ENCODE results near the gene ORMDL2. TPM values are rescaled to one million over a fixed set of nuclear protein-coding genes. Genes with fewer than 3 reads are reported as not detected.

Gene ORMDL2
- total and polyA plus RNA-seq, 10 of the 15 experiments (the other 5 are each of a cell fraction or from before 2014, with no cell fraction given), result 15.0 to 135 (median 33.9) TPM

DNA sequence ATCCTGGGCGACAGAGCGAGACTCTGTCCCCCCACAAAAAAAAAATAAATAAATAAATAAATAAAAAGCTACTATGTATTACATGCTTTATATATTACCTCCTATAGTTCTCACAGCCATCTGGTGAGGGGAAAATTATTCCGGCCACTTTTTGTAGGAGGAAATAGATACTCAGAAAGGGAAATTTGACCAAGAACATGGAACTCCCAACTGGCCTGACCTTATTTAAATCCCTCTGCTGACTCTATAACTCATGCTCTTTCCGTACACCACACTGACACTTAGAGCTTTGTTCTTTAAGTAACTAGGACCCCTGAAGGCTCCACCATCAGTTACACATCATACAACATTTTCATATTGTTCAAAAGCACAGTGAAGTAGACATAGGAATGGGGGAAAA, 27.1 kb downstream of the ORMDL2 start:
- 70% methylated on average over 4 of the region's 4 CpGs for WGBS (ENCODE audit: insufficient coverage, insufficient replicate concordance, low lambda C conversion rate, missing lambda C conversion rate)
- H3K27ac ChIP-seq (ENCODE audit: control insufficient read depth, insufficient read depth), result no peak overlapping the region
- intact Hi-C loops (cut with micrococcal nuclease; ENCODE audit: unreplicated experiment), result no loop called here
- FAIRE-seq, result no peak
- no TSS peak for BruUV-seq (replicated peaks)
- ATAC-seq, result no peak
- H3K27me3 ChIP-seq (replicated peaks in 1 of 2; ENCODE audit: control insufficient read depth in 2 of 2, insufficient read depth in 2 of 2, low read length in 1 of 2), result peaks cover 0 to 1% of the 10 kb centered on the region in 2 experiments; a peak in 3 of 4 replicates
- no peaks in the 10 kb centered on the region for H3K36me3 ChIP-seq (ENCODE audit: control insufficient read depth in 2 of 2, insufficient read depth in 2 of 2, low read length in 1 of 2)
- no peaks in the 10 kb centered on the region for H3K79me2 ChIP-seq (ENCODE audit: control insufficient read depth, insufficient read depth, low read length)
- no peak overlapping the region for H2AFZ ChIP-seq (ENCODE audit: control insufficient read depth, low read depth, low read length)
- no peaks in the 10 kb centered on the region; the same call in 1 of the 2 replicates for H3K4me1 ChIP-seq (ENCODE audit: control insufficient read depth, insufficient read depth, low read length)
- H3K4me2 ChIP-seq (ENCODE audit: control insufficient read depth, insufficient read depth), result no peak overlapping the region
- ChIA-PET SMC1A (ENCODE audit: uncharacterized antibody, unreplicated experiment) (interaction anchor here (1.3 kb wide), 1 partner anchor 184 kb away, joined by 3 read pairs; no protein-coding TSS in a partner anchor), RAD21 (ENCODE audit: unreplicated experiment) (no interaction called here), POLR2A (interaction anchor here (0.5 kb wide), 1 partner anchor 8 kb away, joined by 3 read pairs; no protein-coding TSS in a partner anchor), CTCF (interaction anchor here (2.2 kb wide), 1 partner anchor 10 kb away, joined by 5 read pairs; no protein-coding TSS in a partner anchor)
- no peak overlapping the region for H3K9ac ChIP-seq (ENCODE audit: control insufficient read depth, insufficient read depth, low read length)
- no peaks in the 10 kb centered on the region for H4K20me1 ChIP-seq (ENCODE audit: control insufficient read depth, insufficient read depth)
- in situ Hi-C loops (cut with MboI), result no loop called here
- DNase-seq (ENCODE audit: low read depth, low spot score), result no peak
- H3K9me3 ChIP-seq (replicated peaks; ENCODE audit: control insufficient read depth, insufficient read depth, low read length), result no peaks in the 10 kb centered on the region
- H3K4me3 ChIP-seq, result no peak overlapping the region
- TF ChIP-seq MYC (IDR thresholded peaks at IDR 0.05; ENCODE audit: insufficient read depth, insufficient read length, insufficient replicate concordance, low read length, severe bottlenecking) (no peak), EED (IDR thresholded peaks at IDR 0.05; ENCODE audit: low read depth) (no peak), HCFC1 (IDR thresholded peaks at IDR 0.05; ENCODE audit: low read length) (no peak), FOXK2 (IDR thresholded peaks at IDR 0.05) (no peak), ZNF622 (IDR thresholded peaks at IDR 0.05) (no peak), ZZZ3 (IDR thresholded peaks at IDR 0.05; ENCODE audit: control insufficient read depth, insufficient read length, low read depth) (no peak), NR2F1 (conservative IDR thresholded peaks at IDR 0.05) (no peak), CBFB (IDR thresholded peaks at IDR 0.05; ENCODE audit: low read depth) (no peak), HDAC6 (IDR thresholded peaks at IDR 0.05; ENCODE audit: unreplicated experiment) (no peak), TCF12 (IDR thresholded peaks at IDR 0.05; ENCODE audit: low read depth, low read length) (no peak), SRF (IDR thresholded peaks at IDR 0.05; ENCODE audit: low read depth in 2 of 2, low read length in 2 of 2) (no peak)
- TF ChIP-seq, protein P1, sequence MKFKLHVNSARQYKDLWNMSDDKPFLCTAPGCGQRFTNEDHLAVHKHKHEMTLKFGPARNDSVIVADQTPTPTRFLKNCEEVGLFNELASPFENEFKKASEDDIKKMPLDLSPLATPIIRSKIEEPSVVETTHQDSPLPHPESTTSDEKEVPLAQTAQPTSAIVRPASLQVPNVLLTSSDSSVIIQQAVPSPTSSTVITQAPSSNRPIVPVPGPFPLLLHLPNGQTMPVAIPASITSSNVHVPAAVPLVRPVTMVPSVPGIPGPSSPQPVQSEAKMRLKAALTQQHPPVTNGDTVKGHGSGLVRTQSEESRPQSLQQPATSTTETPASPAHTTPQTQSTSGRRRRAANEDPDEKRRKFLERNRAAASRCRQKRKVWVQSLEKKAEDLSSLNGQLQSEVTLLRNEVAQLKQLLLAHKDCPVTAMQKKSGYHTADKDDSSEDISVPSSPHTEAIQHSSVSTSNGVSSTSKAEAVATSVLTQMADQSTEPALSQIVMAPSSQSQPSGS (IDR thresholded peaks at IDR 0.05; ENCODE audit: low read length), result no peak
- TF ChIP-seq, protein P2, sequence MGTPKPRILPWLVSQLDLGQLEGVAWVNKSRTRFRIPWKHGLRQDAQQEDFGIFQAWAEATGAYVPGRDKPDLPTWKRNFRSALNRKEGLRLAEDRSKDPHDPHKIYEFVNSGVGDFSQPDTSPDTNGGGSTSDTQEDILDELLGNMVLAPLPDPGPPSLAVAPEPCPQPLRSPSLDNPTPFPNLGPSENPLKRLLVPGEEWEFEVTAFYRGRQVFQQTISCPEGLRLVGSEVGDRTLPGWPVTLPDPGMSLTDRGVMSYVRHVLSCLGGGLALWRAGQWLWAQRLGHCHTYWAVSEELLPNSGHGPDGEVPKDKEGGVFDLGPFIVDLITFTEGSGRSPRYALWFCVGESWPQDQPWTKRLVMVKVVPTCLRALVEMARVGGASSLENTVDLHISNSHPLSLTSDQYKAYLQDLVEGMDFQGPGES (IDR thresholded peaks at IDR 0.05), result no peak
- TF ChIP-seq, protein P3, sequence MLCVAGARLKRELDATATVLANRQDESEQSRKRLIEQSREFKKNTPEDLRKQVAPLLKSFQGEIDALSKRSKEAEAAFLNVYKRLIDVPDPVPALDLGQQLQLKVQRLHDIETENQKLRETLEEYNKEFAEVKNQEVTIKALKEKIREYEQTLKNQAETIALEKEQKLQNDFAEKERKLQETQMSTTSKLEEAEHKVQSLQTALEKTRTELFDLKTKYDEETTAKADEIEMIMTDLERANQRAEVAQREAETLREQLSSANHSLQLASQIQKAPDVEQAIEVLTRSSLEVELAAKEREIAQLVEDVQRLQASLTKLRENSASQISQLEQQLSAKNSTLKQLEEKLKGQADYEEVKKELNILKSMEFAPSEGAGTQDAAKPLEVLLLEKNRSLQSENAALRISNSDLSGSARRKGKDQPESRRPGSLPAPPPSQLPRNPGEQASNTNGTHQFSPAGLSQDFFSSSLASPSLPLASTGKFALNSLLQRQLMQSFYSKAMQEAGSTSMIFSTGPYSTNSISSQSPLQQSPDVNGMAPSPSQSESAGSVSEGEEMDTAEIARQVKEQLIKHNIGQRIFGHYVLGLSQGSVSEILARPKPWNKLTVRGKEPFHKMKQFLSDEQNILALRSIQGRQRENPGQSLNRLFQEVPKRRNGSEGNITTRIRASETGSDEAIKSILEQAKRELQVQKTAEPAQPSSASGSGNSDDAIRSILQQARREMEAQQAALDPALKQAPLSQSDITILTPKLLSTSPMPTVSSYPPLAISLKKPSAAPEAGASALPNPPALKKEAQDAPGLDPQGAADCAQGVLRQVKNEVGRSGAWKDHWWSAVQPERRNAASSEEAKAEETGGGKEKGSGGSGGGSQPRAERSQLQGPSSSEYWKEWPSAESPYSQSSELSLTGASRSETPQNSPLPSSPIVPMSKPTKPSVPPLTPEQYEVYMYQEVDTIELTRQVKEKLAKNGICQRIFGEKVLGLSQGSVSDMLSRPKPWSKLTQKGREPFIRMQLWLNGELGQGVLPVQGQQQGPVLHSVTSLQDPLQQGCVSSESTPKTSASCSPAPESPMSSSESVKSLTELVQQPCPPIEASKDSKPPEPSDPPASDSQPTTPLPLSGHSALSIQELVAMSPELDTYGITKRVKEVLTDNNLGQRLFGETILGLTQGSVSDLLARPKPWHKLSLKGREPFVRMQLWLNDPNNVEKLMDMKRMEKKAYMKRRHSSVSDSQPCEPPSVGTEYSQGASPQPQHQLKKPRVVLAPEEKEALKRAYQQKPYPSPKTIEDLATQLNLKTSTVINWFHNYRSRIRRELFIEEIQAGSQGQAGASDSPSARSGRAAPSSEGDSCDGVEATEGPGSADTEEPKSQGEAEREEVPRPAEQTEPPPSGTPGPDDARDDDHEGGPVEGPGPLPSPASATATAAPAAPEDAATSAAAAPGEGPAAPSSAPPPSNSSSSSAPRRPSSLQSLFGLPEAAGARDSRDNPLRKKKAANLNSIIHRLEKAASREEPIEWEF (IDR thresholded peaks at IDR 0.05; ENCODE audit: insufficient replicate concordance, low read depth, low read length), result no peak
- TF ChIP-seq, protein P4, sequence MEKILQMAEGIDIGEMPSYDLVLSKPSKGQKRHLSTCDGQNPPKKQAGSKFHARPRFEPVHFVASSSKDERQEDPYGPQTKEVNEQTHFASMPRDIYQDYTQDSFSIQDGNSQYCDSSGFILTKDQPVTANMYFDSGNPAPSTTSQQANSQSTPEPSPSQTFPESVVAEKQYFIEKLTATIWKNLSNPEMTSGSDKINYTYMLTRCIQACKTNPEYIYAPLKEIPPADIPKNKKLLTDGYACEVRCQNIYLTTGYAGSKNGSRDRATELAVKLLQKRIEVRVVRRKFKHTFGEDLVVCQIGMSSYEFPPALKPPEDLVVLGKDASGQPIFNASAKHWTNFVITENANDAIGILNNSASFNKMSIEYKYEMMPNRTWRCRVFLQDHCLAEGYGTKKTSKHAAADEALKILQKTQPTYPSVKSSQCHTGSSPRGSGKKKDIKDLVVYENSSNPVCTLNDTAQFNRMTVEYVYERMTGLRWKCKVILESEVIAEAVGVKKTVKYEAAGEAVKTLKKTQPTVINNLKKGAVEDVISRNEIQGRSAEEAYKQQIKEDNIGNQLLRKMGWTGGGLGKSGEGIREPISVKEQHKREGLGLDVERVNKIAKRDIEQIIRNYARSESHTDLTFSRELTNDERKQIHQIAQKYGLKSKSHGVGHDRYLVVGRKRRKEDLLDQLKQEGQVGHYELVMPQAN (conservative IDR thresholded peaks at IDR 0.05), result no peak

Measured in GM12878 (cell line).